MCF 10A (cell line): ENCODE results near the gene XXYLT1. TPM values are rescaled to one million over a fixed set of nuclear protein-coding genes. Genes with fewer than 3 reads are reported as not detected.

Experiments used
- BruUV-seq: library from RNA; stranded (reverse); fragments of 400-500 nt; replicated peaks from 2 replicates; lab custom pipeline; 2021; lab: Mats Ljungman, UMichigan
- CTCF ChIA-PET: fragments of 300-600 bp; sonication (Branson Sonifier 250); formaldehyde crosslinking; extraction: SDS; loops from one replicate; lab custom pipeline; 2021; ENCODE audit warnings: antibody characterized with exemption, inconsistent platforms; lab: Yijun Ruan, JAX
- POLR2A ChIA-PET: fragments of 300-600, 350-650 bp; sonication (Branson Sonifier 250); formaldehyde crosslinking; extraction: SDS; loops from one replicate; lab custom pipeline; 2020; ENCODE audit warnings: antibody characterized with exemption, inconsistent platforms; lab: Yijun Ruan, JAX
- DNase-seq: peaks from one replicate; pipeline ENCODE4 v3.0.0-alpha.2; 2018; ENCODE audit not compliant: unreplicated experiment
- H3K27ac Mint-ChIP-seq: one replicate; pipeline ENCODE4 v1.8.0; 2022; ENCODE audit warnings: mild to moderate bottlenecking, low read depth, mixed read lengths; ENCODE audit not compliant: unreplicated experiment
- H3K27me3 Mint-ChIP-seq: one replicate; pipeline ENCODE4 v1.8.0; 2022; ENCODE audit warnings: mixed read lengths; ENCODE audit not compliant: insufficient read depth, unreplicated experiment
- H3K36me3 Mint-ChIP-seq: one replicate; pipeline ENCODE4 v1.8.0; 2022; ENCODE audit warnings: mild to moderate bottlenecking, moderate library complexity, mixed read lengths; ENCODE audit not compliant: insufficient read depth, unreplicated experiment
- H3K4me1 Mint-ChIP-seq: one replicate; pipeline ENCODE4 v1.8.0; 2022; ENCODE audit warnings: mixed read lengths; ENCODE audit not compliant: insufficient read depth, unreplicated experiment
- H3K4me3 Mint-ChIP-seq: one replicate; pipeline ENCODE4 v1.8.0; 2022; ENCODE audit warnings: mild to moderate bottlenecking, moderate library complexity, mixed read lengths; ENCODE audit not compliant: unreplicated experiment
- H3K9me3 Mint-ChIP-seq: one replicate; pipeline ENCODE4 v1.8.0; 2022; ENCODE audit warnings: mixed read lengths; ENCODE audit not compliant: unreplicated experiment
- CTCF ChIP-seq: fragments of 200-600 bp; IDR thresholded peaks from one replicate; pipeline ENCODE4 v1.8.0; 2022; ENCODE audit warnings: antibody characterized with exemption, mild to moderate bottlenecking; ENCODE audit not compliant: unreplicated experiment
- intact Hi-C: fragments of 100-400 bp; cut with micrococcal nuclease; formaldehyde crosslinking; loops from 2 replicates; pipeline ENCODE4 v1.14.1; 2022
- total RNA-seq: library from RNA; stranded (reverse); gene quantifications from 2 replicates; pipeline ENCODE4 v1.2.3, GENCODE V29; 2022

The XXYLT1 gene
- total RNA-seq, 1 experiment from 2014 or later, result 10.0 TPM

- Mint-ChIP-seq H3K4me3 (no peak overlapping the region), H3K4me1 (peaks cover 10% of the 10 kb centered on the region), H3K9me3 (no peaks in the 10 kb centered on the region), H3K27me3 (no peaks in the 10 kb centered on the region), H3K27ac (no peak overlapping the region), H3K36me3 (peaks cover 58% of the 10 kb centered on the region)
- ChIA-PET CTCF (no interaction called here), POLR2A (interaction anchor here (0.7 to 1.2 kb wide), 2 partner anchors 31 to 103 kb away, joined by 4 read pairs; no protein-coding TSS in a partner anchor)
- no peak for DNase-seq
- no peak for TF ChIP-seq CTCF
- intact Hi-C loops, result loop anchor here (5.0 kb wide), 1 partner anchor 157 kb away; the partner anchor contains the start of gene ACAP2
- no TSS peak for BruUV-seq
These were observed 13.9 kb upstream of the XXYLT1 start for GRCh38 chr3:195284842-195285241.

GRCh38 chr3:195282961-195283360 is 12.0 kb upstream of the XXYLT1 start:
- DNase-seq, result no peak
- TF ChIP-seq CTCF, result no peak
- H3K4me1 Mint-ChIP-seq, result peaks cover 10% of the 10 kb centered on the region
- no peak overlapping the region for H3K4me3 Mint-ChIP-seq
- ChIA-PET CTCF (interaction anchor here (1.9 kb wide), 1 partner anchor 13 kb away, joined by 4 read pairs; no protein-coding TSS in a partner anchor), POLR2A (no interaction called here)
- H3K27me3 Mint-ChIP-seq, result no peaks in the 10 kb centered on the region
- H3K9me3 Mint-ChIP-seq, result no peaks in the 10 kb centered on the region
- BruUV-seq, result no TSS peak
- H3K36me3 Mint-ChIP-seq, result peaks cover 53% of the 10 kb centered on the region
- intact Hi-C loops, result no loop called here
- no peak overlapping the region for H3K27ac Mint-ChIP-seq

- H3K27ac Mint-ChIP-seq, result no peak overlapping the region
- POLR2A ChIA-PET, result interaction anchor here (0.6 to 1.7 kb wide), 2 partner anchors 168 to 240 kb away, joined by 3 to 6 read pairs; partner anchors contain the start of gene ACAP2
- peaks cover 13% of the 10 kb centered on the region for H3K4me1 Mint-ChIP-seq
- no TSS peak for BruUV-seq
- no peak for DNase-seq
- CTCF ChIA-PET, result interaction anchor here (0.6 to 6.0 kb wide), 6 partner anchors 9 to 592 kb away, joined by 3 to 154 read pairs (median 3); no protein-coding TSS in a partner anchor
- no peak for TF ChIP-seq CTCF
- H3K4me3 Mint-ChIP-seq, result no peak overlapping the region
- peaks cover 7% of the 10 kb centered on the region for H3K36me3 Mint-ChIP-seq
- no peaks in the 10 kb centered on the region for H3K27me3 Mint-ChIP-seq
- H3K9me3 Mint-ChIP-seq, result no peaks in the 10 kb centered on the region
- intact Hi-C loops, result no loop called here
These were observed 3.5 kb upstream of the XXYLT1 start for GRCh38 chr3:195274259-195274966.
